HG03432 (cell line): ENCODE measurements around the gene FLG.
"Not testable (repeated sequence)": the region's sequence is repeated elsewhere in the genome, so short reads cannot be mapped to it uniquely, and the experiment has no call there.

Source experiments
- ATAC-seq: cut with Tn5 transposase; IDR thresholded peaks from one replicate; pipeline ENCODE4 v1.9.1; 2021; ENCODE audit warnings: mild to moderate bottlenecking, moderate library complexity; ENCODE audit not compliant: unreplicated experiment

Gene FLG

DNA sequence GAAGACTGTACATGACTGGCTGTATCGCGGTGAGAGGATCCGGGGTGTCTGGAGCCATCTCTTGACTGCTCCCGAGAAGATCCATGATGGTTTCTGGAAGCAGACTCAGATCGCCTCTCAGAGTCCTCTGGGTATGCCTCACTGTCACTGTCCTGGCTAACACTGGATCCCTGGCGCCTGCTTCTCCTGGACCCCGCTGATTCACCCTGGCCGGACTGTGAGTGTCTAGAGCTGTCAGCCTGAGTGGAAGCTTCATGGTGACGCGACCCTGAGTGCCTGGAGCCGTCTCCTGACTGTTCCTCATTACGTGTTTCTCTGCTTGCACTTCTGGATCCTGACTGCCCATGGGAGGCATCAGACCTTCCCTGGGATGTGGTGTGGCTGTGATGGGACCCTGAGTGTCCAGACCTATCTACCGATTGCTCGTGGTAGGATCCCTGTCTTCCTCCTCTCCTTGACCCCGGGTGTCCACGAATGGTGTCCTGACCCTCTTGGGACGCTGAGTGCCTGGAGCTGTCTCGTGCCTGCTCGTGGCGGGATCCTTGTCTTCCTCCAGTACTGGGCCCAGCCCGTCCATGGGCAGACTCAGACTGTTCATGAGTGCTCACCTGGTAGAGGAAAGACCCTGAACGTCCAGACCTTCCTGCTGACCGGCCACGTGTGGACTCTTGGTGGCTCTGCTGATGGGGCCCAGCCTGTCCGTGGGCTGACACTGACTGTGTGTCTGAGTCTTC, 21.7 kb downstream of the FLG start:
- ATAC-seq, result not testable (repeated sequence)

DNA sequence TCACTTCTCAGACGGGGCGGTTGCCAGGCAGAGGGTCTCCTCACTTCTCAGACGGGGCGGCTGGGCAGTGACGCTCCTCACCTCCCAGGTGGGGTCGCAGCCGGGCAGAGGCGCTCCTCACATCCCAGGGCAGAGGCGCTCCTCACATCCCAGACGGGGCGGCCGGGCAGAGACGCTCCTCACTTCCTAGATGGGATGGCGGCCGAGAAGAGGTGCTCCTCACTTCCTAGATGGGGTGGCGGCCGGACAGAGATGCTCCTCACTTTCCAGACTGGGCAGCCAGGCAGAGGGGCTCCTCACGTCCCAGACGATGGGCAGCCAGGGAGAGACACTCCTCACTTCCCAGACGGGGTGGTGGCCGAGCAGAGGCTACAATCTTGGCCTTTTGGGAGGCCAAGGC, 68.6 kb downstream of the FLG start:
- not testable (repeated sequence) for ATAC-seq
